GM10266 (cell line): ENCODE measurements around the gene H2BK1.

Source experiments
- DNase-seq: peaks from one replicate; pipeline ENCODE4 v3.0.0; 2012; ENCODE audit errors: extremely low spot score
- CTCF ChIP-seq: IDR thresholded peaks from 2 replicates; pipeline ENCODE4 v1.5.1; 2012; ENCODE audit warnings: mild to moderate bottlenecking, low read depth; ENCODE audit not compliant: control insufficient read depth, insufficient read depth; ENCODE audit errors: missing control alignments

Gene H2BK1

GRCh38 chr7:151240942-151241754 is 30.9 kb upstream of the H2BK1 start:
- no peak for TF ChIP-seq CTCF
- DNase-seq = no peak

- no peak for TF ChIP-seq CTCF
- no peak for DNase-seq
Measured at GRCh38 chr7:151240536-151240935, 30.2 kb upstream of the H2BK1 start.

- TF ChIP-seq CTCF = no peak
- no peak for DNase-seq
Measured at GRCh38 chr7:151239837-151240459, 29.7 kb upstream of the H2BK1 start.

GRCh38 chr7:151238924-151239836 is 28.9 kb upstream of the H2BK1 start:
- DNase-seq = no peak
- TF ChIP-seq CTCF = no peak

- no peak for TF ChIP-seq CTCF
- DNase-seq = no peak
Measured at GRCh38 chr7:151238190-151238810, 28.0 kb upstream of the H2BK1 start.

GRCh38 chr7:151237244-151238189 is 27.2 kb upstream of the H2BK1 start:
- no peak for DNase-seq
- no peak for TF ChIP-seq CTCF
